ENCODE data around the gene ABI3. TPM values are rescaled to one million over a fixed set of nuclear protein-coding genes. Genes with fewer than 3 reads are reported as not detected.
A peak's percentile ranks its signal among the peaks of the same experiment; 100 is the strongest.
"Not testable (repeated sequence)": the region's sequence is repeated elsewhere in the genome, so short reads cannot be mapped to it uniquely, and the experiment has no call there.

Gene ABI3, protein sequence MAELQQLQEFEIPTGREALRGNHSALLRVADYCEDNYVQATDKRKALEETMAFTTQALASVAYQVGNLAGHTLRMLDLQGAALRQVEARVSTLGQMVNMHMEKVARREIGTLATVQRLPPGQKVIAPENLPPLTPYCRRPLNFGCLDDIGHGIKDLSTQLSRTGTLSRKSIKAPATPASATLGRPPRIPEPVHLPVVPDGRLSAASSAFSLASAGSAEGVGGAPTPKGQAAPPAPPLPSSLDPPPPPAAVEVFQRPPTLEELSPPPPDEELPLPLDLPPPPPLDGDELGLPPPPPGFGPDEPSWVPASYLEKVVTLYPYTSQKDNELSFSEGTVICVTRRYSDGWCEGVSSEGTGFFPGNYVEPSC
- total RNA-seq = 10 to 100 TPM; 46.4 to 48.5 TPM
- 95.4 TPM for polyA plus RNA-seq

DNA sequence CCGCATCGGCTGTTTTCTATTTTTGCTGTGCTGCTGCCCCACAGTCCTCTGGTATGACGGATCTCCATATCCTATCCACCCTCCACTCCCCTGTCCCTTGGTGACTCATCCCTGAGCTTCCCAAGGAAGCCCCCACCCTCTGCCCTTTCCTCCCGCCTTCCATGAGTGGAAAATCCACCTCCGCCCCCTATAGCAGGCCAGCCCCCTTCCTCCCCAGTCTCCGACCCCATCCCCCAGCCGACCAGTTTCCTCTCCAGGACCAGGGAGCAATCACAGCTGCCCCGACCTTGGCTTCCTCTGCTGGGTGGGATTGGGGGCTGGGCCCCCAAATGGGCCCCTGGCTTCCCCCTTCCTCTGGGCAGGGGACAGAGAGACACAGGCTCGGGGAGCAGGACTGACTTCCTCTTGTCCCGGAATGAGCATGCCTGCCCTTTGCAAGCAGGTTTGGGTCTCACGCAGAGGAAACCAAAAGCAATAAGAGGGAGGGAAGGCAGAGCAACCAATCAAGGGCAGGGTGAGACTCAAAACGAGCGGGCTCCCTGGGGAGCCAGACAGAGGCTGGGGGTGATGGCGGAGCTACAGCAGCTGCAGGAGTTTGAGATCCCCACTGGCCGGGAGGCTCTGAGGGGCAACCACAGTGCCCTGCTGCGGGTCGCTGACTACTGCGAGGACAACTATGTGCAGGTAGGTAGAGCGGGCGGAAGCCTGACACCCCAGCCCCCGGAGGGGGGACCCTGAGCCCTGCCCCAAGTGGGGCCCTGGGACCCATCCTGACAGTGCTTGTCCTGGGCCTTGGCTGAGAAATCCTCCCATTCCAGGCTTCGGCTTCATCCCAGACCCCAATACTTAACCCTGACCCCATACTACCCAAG lies at the start of gene ABI3, which contains the start of gene GNGT2:
Gene ABI3, plus strand, starts transcription at position 550 of the 872 bp plus-strand sequence. Its CDS starts 18 bp downstream, at position 568.
Gene GNGT2, minus strand, starts transcription at position 417 of the 872 bp plus-strand sequence. CDS start 3,152 bp downstream, outside the sequence.
- Histone ChIP-seq H3K36me3 (ENCODE audit: insufficient read depth, low read length) (no peaks in the 10 kb centered on the region), H3K9me3 (ENCODE audit: low read length) (no peaks in the 10 kb centered on the region), H3K4me1 (ENCODE audit: insufficient read depth, low read length) (peaks cover 71% of the 10 kb centered on the region), H3K27me3 (ENCODE audit: insufficient read depth, low read length, poor library complexity, severe bottlenecking) (no peaks in the 10 kb centered on the region), H3K4me3 (ENCODE audit: low read length) (peak within 1 kb of the TSS; percentile 69), H3K27ac (ENCODE audit: low read depth, low read length) (peak within 1 kb of the TSS; percentile 57)
- Mint-ChIP-seq H3K27me3 (no peaks in the 10 kb centered on the region), H3K9me3 (no peaks in the 10 kb centered on the region), H3K36me3 (peaks cover 6 to 37% (median 14%) of the 10 kb centered on the region in 3 donors), H3K27ac (peak within 1 kb of the TSS; percentile 88 to 97 (median 94)), H3K4me1 (peaks cover 67 to 79% (median 77%) of the 10 kb centered on the region in 3 donors), H3K4me3 (peak within 1 kb of the TSS; percentile 81 to 99 (median 98))
- peak; percentile 47 to 78 (median 70) for DNase-seq
- POLR2A ChIA-PET = interaction anchor here (0.6 to 2.9 kb wide), 6 partner anchors 8 to 18 kb away, joined by 3 to 22 read pairs (median 4); no protein-coding TSS in a partner anchor
- CTCF ChIA-PET = interaction anchor here (2.3 to 12.6 kb wide), 3 partner anchors 12 to 18 kb away, joined by 7 to 133 read pairs (median 126); partner anchors contain the start of gene PHOSPHO1

DNA sequence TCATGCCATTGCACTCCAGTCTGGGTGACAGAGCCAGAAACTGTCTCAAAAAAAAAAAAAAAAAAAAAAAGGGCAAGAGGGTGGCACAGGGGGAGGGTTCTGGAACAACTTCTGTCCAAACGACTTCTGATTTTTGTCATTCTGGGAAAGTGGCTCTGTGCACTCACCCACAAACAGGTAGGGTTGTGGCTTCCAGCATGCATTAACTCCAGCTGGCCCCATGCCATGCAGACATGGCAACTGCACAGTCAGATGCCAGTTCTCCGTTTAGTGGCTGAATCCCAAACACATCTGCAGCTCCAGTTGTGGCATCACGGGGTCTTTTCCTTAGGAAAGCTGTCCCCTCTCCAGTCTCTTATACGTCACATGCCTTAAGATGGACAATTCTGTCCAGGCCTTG lies 47.6 kb upstream of the ABI3 start:
- no peaks in the 10 kb centered on the region for H3K4me1 ChIP-seq (ENCODE audit: insufficient read depth, low read length)
- Mint-ChIP-seq H3K27ac (no peak overlapping the region), H3K36me3 (no peaks in the 10 kb centered on the region), H3K9me3 (no peaks in the 10 kb centered on the region), H3K4me1 (no peaks in the 10 kb centered on the region), H3K4me3 (no peak overlapping the region), H3K27me3 (peaks cover 32 to 43% of the 10 kb centered on the region in 2 donors)
- POLR2A ChIA-PET = no interaction called here
- no peak overlapping the region for H3K27ac ChIP-seq (ENCODE audit: low read depth, low read length)
- no peak overlapping the region for H3K4me3 ChIP-seq (ENCODE audit: low read length)
- no peaks in the 10 kb centered on the region for H3K36me3 ChIP-seq (ENCODE audit: insufficient read depth, low read length)
- DNase-seq = no peak
- CTCF ChIA-PET = no interaction called here
- H3K9me3 ChIP-seq (ENCODE audit: low read length) = no peaks in the 10 kb centered on the region
- H3K27me3 ChIP-seq (ENCODE audit: insufficient read depth, low read length, poor library complexity, severe bottlenecking) = peaks cover 4% of the 10 kb centered on the region

DNA sequence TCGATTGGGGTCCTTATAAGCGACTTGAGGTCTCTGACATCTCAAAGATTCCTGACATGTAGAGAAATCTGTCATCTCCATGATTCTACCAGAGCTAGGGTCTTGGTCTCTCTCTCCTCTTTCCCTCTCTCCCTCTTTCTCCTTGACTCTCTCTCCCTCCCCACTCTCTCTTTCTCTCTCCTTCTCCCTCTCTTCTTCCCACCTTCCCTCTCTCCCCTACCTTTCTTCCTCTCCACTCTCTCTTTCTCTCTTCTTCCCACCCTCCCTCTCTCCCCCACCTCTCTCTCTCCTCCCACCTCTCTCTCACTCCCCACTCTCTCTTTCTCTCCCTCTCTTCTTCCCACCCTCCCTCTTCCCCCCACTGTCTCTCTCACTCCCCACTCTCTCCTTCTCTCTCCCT lies 45.4 kb upstream of the ABI3 start:
- Histone ChIP-seq H3K4me3 (ENCODE audit: low read length) (no peak overlapping the region), H3K4me1 (ENCODE audit: insufficient read depth, low read length) (no peaks in the 10 kb centered on the region), H3K9me3 (ENCODE audit: low read length) (no peaks in the 10 kb centered on the region), H3K27me3 (ENCODE audit: insufficient read depth, low read length, poor library complexity, severe bottlenecking) (peaks cover 10% of the 10 kb centered on the region), H3K27ac (ENCODE audit: low read depth, low read length) (no peak overlapping the region), H3K36me3 (ENCODE audit: insufficient read depth, low read length) (no peaks in the 10 kb centered on the region)
- Mint-ChIP-seq H3K4me1 (no peaks in the 10 kb centered on the region), H3K4me3 (no peak overlapping the region), H3K9me3 (peaks cover 0 to 6% (median 0%) of the 10 kb centered on the region in 5 donors), H3K36me3 (no peaks in the 10 kb centered on the region), H3K27me3 (peaks cover 39 to 44% of the 10 kb centered on the region in 2 donors), H3K27ac (no peak overlapping the region)
- ChIA-PET POLR2A (no interaction called here), CTCF (no interaction called here)
- DNase-seq = no peak

DNA sequence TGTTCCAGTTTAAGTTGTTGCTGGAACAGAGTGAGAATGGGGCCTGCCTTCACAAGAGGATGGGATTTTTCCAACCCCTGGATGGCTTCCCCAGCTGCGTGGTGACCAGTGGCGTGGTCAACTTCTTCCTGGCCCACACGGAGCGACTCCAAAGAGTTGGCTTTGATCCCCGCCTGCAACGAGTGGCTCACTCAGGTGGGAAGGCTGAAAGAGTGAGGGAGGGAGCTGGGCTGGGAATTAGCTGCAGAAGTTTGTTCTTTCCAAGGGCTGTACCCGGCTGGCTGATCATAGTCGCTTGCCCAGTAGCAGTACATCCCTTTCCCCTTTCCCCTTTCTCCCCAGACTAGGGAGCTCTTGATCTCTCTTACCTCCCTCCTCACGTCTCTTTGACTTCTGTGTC lies 41.8 kb upstream of the ABI3 start:
- no peak overlapping the region for H3K4me3 ChIP-seq (ENCODE audit: low read length)
- ChIA-PET CTCF (interaction anchor here (0.7 to 2.0 kb wide), 2 partner anchors 12 to 24 kb away, joined by 3 to 7 read pairs; no protein-coding TSS in a partner anchor), POLR2A (no interaction called here)
- Mint-ChIP-seq H3K9me3 (peaks cover 1 to 21% (median 8%) of the 10 kb centered on the region in 5 donors), H3K27me3 (peaks cover 57 to 75% of the 10 kb centered on the region in 2 donors), H3K27ac (no peak overlapping the region), H3K4me1 (no peaks in the 10 kb centered on the region), H3K36me3 (peaks cover 0 to 6% (median 2%) of the 10 kb centered on the region in 3 donors), H3K4me3 (no peak overlapping the region)
- H3K9me3 ChIP-seq (ENCODE audit: low read length) = no peaks in the 10 kb centered on the region
- peaks cover 10% of the 10 kb centered on the region for H3K27me3 ChIP-seq (ENCODE audit: insufficient read depth, low read length, poor library complexity, severe bottlenecking)
- H3K36me3 ChIP-seq (ENCODE audit: insufficient read depth, low read length) = no peaks in the 10 kb centered on the region
- no peaks in the 10 kb centered on the region for H3K4me1 ChIP-seq (ENCODE audit: insufficient read depth, low read length)
- H3K27ac ChIP-seq (ENCODE audit: low read depth, low read length) = no peak overlapping the region
- no peak for DNase-seq

DNA sequence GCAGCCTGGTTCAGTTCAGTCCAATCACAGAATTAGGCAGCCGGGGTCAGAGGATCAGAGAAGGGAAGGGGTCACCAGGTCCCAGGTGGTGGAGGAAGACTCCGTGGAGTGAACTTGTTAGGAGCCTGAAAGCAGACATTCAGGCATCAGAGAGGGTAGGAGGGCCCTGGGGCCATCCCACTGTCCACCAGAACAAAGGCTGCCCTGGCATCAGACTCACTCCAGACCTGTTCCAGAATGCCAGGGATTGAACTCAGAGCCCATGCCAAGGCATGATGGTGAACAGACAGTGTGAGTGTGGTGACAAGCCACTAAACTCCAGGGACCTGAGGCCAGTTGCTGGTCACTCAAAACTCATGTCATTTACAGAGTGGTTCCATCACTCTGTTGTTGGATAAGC lies 40.3 kb upstream of the ABI3 start:
- peaks cover 10% of the 10 kb centered on the region for H3K27me3 ChIP-seq (ENCODE audit: insufficient read depth, low read length, poor library complexity, severe bottlenecking)
- H3K4me1 Mint-ChIP-seq = no peaks in the 10 kb centered on the region
- H3K36me3 Mint-ChIP-seq = peaks cover 0 to 16% (median 4%) of the 10 kb centered on the region in 3 donors
- no peak overlapping the region for H3K4me3 ChIP-seq (ENCODE audit: low read length)
- no peaks in the 10 kb centered on the region for H3K9me3 ChIP-seq (ENCODE audit: low read length)
- peak overlapping the region in 1 of 8 donors; percentile 28 for H3K27ac Mint-ChIP-seq
- no peak overlapping the region for H3K27ac ChIP-seq (ENCODE audit: low read depth, low read length)
- no peaks in the 10 kb centered on the region for H3K36me3 ChIP-seq (ENCODE audit: insufficient read depth, low read length)
- peaks cover 13 to 32% (median 19%) of the 10 kb centered on the region in 5 donors for H3K9me3 Mint-ChIP-seq
- peaks cover 63 to 87% of the 10 kb centered on the region in 2 donors for H3K27me3 Mint-ChIP-seq
- ChIA-PET POLR2A (no interaction called here), CTCF (interaction anchor here (1.1 to 2.1 kb wide), 3 partner anchors 10 to 121 kb away, joined by 3 to 7 read pairs (median 7); no protein-coding TSS in a partner anchor)
- H3K4me3 Mint-ChIP-seq = no peak overlapping the region
- DNase-seq = no peak
- H3K4me1 ChIP-seq (ENCODE audit: insufficient read depth, low read length) = no peaks in the 10 kb centered on the region

- H3K27me3 Mint-ChIP-seq = peaks cover 66 to 87% of the 10 kb centered on the region in 2 donors
- H3K36me3 ChIP-seq (ENCODE audit: insufficient read depth, low read length); H3K9me3 ChIP-seq (ENCODE audit: low read length); H3K4me1 ChIP-seq (ENCODE audit: insufficient read depth, low read length); DNase-seq; H3K27ac ChIP-seq (ENCODE audit: low read depth, low read length); POLR2A ChIA-PET; H3K4me3 Mint-ChIP-seq; H3K4me1 Mint-ChIP-seq; H3K27ac Mint-ChIP-seq; H3K27me3 ChIP-seq (ENCODE audit: insufficient read depth, low read length, poor library complexity, severe bottlenecking); H3K4me3 ChIP-seq (ENCODE audit: low read length): not testable (repeated sequence)
- peaks cover 17 to 37% (median 24%) of the 10 kb centered on the region in 5 donors for H3K9me3 Mint-ChIP-seq
- CTCF ChIA-PET = interaction anchor here (2.1 kb wide), 1 partner anchor 56 kb away, joined by 7 read pairs; no protein-coding TSS in a partner anchor
- peaks cover 0 to 21% (median 4%) of the 10 kb centered on the region in 3 donors for H3K36me3 Mint-ChIP-seq
Measured at GRCh38 chr17:49170711-49171110, 39.8 kb upstream of the ABI3 start.

GRCh38 chr17:49175978-49176377 lies 34.5 kb upstream of the ABI3 start:
- H3K4me3 ChIP-seq (ENCODE audit: low read length); H3K27me3 ChIP-seq (ENCODE audit: insufficient read depth, low read length, poor library complexity, severe bottlenecking); H3K27ac ChIP-seq (ENCODE audit: low read depth, low read length); H3K4me3 Mint-ChIP-seq; H3K4me1 ChIP-seq (ENCODE audit: insufficient read depth, low read length); H3K36me3 ChIP-seq (ENCODE audit: insufficient read depth, low read length); H3K27ac Mint-ChIP-seq; H3K4me1 Mint-ChIP-seq; DNase-seq; POLR2A ChIA-PET: not testable (repeated sequence)
- CTCF ChIA-PET = interaction anchor here (1.8 kb wide), 1 partner anchor 49 kb away, joined by 4 read pairs; no protein-coding TSS in a partner anchor
- H3K9me3 ChIP-seq (ENCODE audit: low read length) = peaks cover 11% of the 10 kb centered on the region
- H3K27me3 Mint-ChIP-seq = peaks cover 40 to 47% of the 10 kb centered on the region in 2 donors
- peaks cover 35 to 45% (median 43%) of the 10 kb centered on the region in 5 donors for H3K9me3 Mint-ChIP-seq
- peaks cover 2 to 38% (median 4%) of the 10 kb centered on the region in 3 donors for H3K36me3 Mint-ChIP-seq

Data from CD8-positive, alpha-beta memory T cell (primary cell).